Activated CD8-positive, alpha-beta memory T cell treated with anti-CD3 and anti-CD28 coated beads for 48 hours (primary cell): ENCODE data around the gene UNC5C.

Experiments
- DNase-seq, 3 experiments: peaks; one replicate each; pipeline ENCODE4 v3.0.0-alpha.2; 2020; ENCODE audit warnings: low read depth in 2 of 3, low spot score in 2 of 3

The UNC5C gene

GRCh38 chr4:95548738-95549245 lies at the start of gene UNC5C:
TSS of gene UNC5C (minus strand) at chr4:95548973.
- peak in 1 of 3 experiments; percentile 1 for DNase-seq

GRCh38 chr4:95596676-95597075 lies 47.9 kb upstream of the UNC5C start:
- no peak for DNase-seq

GRCh38 chr4:95594629-95595028 lies 45.9 kb upstream of the UNC5C start:
- no peak for DNase-seq

DNA sequence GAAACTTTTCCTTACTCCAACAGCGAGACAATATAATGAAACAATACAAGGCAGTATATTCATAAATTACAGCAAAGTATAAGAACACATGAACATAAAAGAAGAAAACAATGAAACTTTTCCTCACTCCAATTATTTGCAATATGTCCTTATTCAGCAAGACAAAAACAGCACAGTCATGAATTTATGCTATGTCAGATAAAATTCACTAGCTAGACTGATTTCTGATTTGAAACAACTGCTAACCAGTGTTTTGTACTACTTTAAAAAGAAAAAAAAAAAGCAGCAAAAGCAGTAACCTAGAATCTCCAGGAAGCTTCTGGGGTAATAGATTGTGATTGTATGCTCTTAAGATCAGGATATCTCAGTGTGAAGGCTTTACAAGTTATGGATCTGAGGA lies 45.2 kb upstream of the UNC5C start:
- DNase-seq: no peak

- no peak for DNase-seq
Measured at GRCh38 chr4:95591278-95591677, 42.5 kb upstream of the UNC5C start.

DNA sequence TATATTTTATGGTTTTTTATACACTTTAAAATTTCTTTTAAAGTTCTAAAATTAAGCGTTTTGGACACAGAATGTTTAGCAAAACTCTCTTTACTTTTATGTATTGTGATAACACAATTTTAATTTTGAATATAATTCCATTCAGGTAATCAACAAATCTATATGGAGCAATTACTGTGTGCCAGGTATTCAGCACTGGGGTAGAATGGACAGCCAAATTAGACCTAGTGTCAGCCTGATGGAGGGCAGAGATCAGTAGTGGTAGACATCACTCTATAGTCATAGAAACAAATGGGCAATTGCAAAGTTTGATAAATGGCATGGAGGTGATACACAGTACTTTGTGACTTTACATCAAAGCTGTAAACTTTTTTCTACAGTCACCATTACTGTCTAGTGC lies 41.8 kb upstream of the UNC5C start:
- no peak for DNase-seq

- DNase-seq: no peak
Measured at GRCh38 chr4:95585016-95585695, 36.4 kb upstream of the UNC5C start.

DNA sequence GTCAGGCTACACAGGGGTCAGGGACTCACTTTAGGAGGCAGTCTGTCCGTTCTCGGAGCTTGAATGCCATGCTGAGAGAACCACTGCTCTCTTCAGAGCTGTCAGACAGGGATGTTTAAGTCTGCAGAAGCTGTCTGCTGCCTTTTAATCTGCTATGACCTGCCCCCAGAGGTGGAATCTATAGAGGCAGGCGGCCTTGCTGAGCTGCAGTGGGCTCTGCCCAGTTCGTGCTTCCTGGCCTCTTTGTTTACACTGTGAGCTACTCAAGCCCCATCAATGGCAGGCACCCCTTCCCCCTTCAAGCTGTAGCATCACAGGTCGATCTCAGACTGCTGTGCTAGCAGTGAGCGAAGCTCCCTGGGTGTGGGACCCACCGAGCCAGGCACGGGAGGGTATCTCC lies 31.5 kb upstream of the UNC5C start:
- no peak for DNase-seq

- no peak for DNase-seq
Measured at GRCh38 chr4:95572304-95572991, 23.7 kb upstream of the UNC5C start.

GRCh38 chr4:95571577-95571976 lies 22.8 kb upstream of the UNC5C start:
- DNase-seq: no peak

DNA sequence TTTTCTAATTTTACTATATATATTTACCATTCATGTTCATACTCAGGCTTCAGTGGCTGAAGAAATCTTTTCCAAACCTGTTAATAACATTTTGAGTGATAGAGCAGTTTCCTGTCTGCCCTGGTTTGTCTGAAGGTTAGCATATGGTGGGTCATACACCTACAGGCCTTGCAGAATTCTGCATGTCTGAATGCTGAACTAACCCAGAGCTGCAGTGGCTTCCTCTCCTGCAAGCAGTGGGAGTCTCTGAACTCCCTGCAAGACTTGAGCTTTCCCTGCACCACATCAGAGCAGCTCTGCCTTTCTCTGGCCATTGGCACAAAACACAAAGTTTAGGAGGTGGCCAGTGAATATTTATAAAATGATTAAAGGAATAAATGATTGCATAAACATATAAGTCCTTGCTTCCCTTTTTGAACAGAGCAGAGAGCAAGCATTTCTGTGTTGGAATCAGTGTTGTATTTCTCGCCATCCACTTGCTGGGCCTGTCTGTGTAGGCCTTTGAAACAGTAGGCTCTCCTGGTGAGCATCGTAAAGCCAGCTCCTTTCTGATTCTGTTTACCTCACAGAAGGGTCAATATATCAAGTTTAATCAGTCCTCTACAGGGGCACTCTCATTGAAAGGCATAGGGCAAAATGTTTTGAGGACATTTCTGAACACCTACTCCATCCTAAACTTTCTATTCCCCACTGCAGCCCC lies 15.0 kb upstream of the UNC5C start:
- DNase-seq: no peak

DNA sequence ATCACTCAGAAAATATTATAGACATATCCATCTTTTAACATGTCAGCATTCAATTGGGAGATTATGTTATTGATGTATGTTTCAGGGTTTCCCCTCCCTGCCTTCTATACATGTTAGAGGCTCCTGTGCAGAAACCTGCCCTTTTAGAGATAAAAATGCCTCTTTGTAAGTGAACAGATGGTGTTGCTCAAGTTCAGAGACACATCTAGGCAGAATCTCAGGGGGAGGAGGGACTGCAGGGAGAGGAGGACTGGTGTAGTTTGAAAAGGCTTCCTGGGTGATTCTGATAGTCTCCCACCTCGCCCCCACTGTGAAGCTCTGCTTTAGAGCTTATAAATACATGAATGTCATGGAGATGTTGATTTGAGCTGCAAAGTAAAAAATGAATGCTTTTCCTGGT lies 12.0 kb upstream of the UNC5C start:
- no peak for DNase-seq

GRCh38 chr4:95556207-95556859 lies 7.6 kb upstream of the UNC5C start:
- DNase-seq: no peak

- DNase-seq: no peak
Measured at GRCh38 chr4:95552942-95553550, 4.3 kb upstream of the UNC5C start.

- DNase-seq: no peak
Measured at GRCh38 chr4:95551653-95552052, 2.9 kb upstream of the UNC5C start.

- DNase-seq: no peak
Measured at GRCh38 chr4:95550115-95550987, 1.6 kb upstream of the UNC5C start.

- no peak for DNase-seq
Measured at GRCh38 chr4:95549246-95550114, 707 bp upstream of the UNC5C start.

DNA sequence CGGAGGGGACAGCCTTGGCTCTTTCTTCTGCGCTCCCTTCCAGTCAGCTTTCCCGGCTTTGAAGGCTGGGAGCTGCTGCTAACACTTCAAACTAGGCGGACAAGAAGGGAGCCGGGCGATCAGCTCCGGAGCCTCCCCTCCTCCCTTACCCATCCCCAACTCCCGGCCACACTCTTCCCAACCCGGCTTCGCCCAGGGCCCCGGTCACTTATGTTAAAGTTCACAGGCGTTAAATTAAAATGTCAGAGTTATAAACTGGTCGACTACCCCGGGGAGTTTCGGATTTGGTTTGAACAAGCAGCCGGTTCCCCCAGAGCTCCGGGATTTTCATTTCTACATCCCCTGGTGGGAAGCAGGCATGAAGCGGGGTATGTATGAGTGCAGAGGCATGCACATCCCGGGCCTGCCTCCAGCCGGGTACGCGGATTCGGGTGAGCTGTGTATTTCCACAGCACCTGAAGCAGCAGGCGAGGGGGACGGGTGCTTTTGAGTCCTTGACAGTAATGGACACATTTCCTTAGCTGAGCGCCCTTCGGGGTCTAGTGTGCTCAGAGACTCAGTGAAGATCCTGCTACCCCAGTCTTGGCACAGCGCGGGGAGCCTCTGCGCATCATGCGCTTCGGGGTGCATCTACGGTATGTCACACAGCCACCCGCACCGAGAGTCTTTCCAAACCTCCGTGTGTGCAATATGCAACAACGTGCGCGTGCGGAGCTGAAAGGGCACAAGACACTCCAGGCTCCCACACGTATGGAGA lies 880 bp downstream of the UNC5C start:
- peak in 1 of 3 experiments; percentile 0 for DNase-seq
